ENCODE data around the gene EPN1.

Gene EPN1

GRCh38 chr19:55684946-55685681 is 10.1 kb downstream of the EPN1 start:
- TF ChIP-seq CTCF (IDR thresholded peaks at IDR 0.05; ENCODE audit: low read depth, low read length, missing control alignments): no peak
- H3K4me3 ChIP-seq (ENCODE audit: low read depth, low read length): no peak overlapping the region
- no peak for DNase-seq (ENCODE audit: low read depth)

GRCh38 chr19:55685776-55686175 is 10.8 kb downstream of the EPN1 start:
- TF ChIP-seq CTCF (IDR thresholded peaks at IDR 0.05; ENCODE audit: low read depth, low read length, missing control alignments): no peak
- no peak for DNase-seq (ENCODE audit: low read depth)
- H3K4me3 ChIP-seq (ENCODE audit: low read depth, low read length): no peak overlapping the region

- H3K4me3 ChIP-seq (ENCODE audit: low read depth, low read length): no peak overlapping the region
- DNase-seq (ENCODE audit: low read depth): no peak
- no peak for TF ChIP-seq CTCF (IDR thresholded peaks at IDR 0.05; ENCODE audit: low read depth, low read length, missing control alignments)
Observed at GRCh38 chr19:55686311-55687050, 11.5 kb downstream of the EPN1 start.

- no peak overlapping the region for H3K4me3 ChIP-seq (ENCODE audit: low read depth, low read length)
- DNase-seq (ENCODE audit: low read depth): no peak
- no peak for TF ChIP-seq CTCF (IDR thresholded peaks at IDR 0.05; ENCODE audit: low read depth, low read length, missing control alignments)
Observed at GRCh38 chr19:55687281-55688201, 12.5 kb downstream of the EPN1 start.

- no peak overlapping the region for H3K4me3 ChIP-seq (ENCODE audit: low read depth, low read length)
- DNase-seq (ENCODE audit: low read depth): no peak
- no peak for TF ChIP-seq CTCF (IDR thresholded peaks at IDR 0.05; ENCODE audit: low read depth, low read length, missing control alignments)
Observed at GRCh38 chr19:55688422-55689218, 13.6 kb downstream of the EPN1 start.

- no peak for DNase-seq (ENCODE audit: low read depth)
- H3K4me3 ChIP-seq (ENCODE audit: low read depth, low read length): no peak overlapping the region
- no peak for TF ChIP-seq CTCF (IDR thresholded peaks at IDR 0.05; ENCODE audit: low read depth, low read length, missing control alignments)
Observed at GRCh38 chr19:55689411-55690108, 14.5 kb downstream of the EPN1 start.

Data from GM12864 (cell line).